ENCODE measurements around the gene SLCO4A1.

SLCO4A1 gene

DNA sequence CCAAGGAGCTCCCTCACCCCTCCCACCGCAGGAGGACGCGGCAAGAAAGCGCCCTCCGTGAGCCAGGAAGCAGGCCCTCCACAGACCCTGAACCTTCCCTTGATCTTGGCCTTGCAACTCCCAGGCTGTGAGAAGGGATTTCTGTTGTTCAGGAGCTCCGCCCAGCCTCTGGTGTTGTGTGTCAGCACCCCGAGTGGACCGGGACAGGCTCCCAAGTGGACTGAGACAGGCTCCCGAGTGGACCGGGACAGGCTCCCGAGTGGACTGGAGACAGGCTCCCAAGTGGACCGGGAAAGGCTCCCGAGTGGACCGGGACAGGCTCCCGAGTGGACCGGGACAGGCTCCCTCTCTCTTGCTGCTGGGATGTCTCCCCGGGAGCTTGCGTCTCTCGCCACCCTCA lies 57.0 kb downstream of the SLCO4A1 start:
- no peak for TF ChIP-seq POLR2AphosphoS5 (IDR thresholded peaks at IDR 0.05; ENCODE audit: low read depth, low read length)
- no peak for TF ChIP-seq TAF1 (IDR thresholded peaks at IDR 0.05; ENCODE audit: borderline replicate concordance, insufficient read depth, low read length)
- no peak for TF ChIP-seq FOXP2 (optimal IDR thresholded peaks at IDR 0.05; ENCODE audit: borderline replicate concordance, extremely low read depth, extremely low read length, insufficient read depth)
- TF ChIP-seq, protein P1, sequence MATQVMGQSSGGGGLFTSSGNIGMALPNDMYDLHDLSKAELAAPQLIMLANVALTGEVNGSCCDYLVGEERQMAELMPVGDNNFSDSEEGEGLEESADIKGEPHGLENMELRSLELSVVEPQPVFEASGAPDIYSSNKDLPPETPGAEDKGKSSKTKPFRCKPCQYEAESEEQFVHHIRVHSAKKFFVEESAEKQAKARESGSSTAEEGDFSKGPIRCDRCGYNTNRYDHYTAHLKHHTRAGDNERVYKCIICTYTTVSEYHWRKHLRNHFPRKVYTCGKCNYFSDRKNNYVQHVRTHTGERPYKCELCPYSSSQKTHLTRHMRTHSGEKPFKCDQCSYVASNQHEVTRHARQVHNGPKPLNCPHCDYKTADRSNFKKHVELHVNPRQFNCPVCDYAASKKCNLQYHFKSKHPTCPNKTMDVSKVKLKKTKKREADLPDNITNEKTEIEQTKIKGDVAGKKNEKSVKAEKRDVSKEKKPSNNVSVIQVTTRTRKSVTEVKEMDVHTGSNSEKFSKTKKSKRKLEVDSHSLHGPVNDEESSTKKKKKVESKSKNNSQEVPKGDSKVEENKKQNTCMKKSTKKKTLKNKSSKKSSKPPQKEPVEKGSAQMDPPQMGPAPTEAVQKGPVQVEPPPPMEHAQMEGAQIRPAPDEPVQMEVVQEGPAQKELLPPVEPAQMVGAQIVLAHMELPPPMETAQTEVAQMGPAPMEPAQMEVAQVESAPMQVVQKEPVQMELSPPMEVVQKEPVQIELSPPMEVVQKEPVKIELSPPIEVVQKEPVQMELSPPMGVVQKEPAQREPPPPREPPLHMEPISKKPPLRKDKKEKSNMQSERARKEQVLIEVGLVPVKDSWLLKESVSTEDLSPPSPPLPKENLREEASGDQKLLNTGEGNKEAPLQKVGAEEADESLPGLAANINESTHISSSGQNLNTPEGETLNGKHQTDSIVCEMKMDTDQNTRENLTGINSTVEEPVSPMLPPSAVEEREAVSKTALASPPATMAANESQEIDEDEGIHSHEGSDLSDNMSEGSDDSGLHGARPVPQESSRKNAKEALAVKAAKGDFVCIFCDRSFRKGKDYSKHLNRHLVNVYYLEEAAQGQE (IDR thresholded peaks at IDR 0.05; ENCODE audit: insufficient read depth in 1 of 2, low read depth in 2 of 2, low read length in 2 of 2), result no peak

- TF ChIP-seq POLR2AphosphoS5 (IDR thresholded peaks at IDR 0.05; ENCODE audit: low read depth, low read length), result no peak
- TF ChIP-seq, protein P1 (IDR thresholded peaks at IDR 0.05; ENCODE audit: insufficient read depth in 1 of 2, low read depth in 2 of 2, low read length in 2 of 2), result no peak
- no peak for TF ChIP-seq FOXP2 (optimal IDR thresholded peaks at IDR 0.05; ENCODE audit: borderline replicate concordance, extremely low read depth, extremely low read length, insufficient read depth)
- no peak for TF ChIP-seq TAF1 (IDR thresholded peaks at IDR 0.05; ENCODE audit: borderline replicate concordance, insufficient read depth, low read length)
- TF ChIP-seq SIN3A (IDR thresholded peaks at IDR 0.05; ENCODE audit: borderline replicate concordance, insufficient read depth, low read length), result no peak
These were observed 57.4 kb downstream of the SLCO4A1 start for GRCh38 chr20:62699741-62700140.

DNA sequence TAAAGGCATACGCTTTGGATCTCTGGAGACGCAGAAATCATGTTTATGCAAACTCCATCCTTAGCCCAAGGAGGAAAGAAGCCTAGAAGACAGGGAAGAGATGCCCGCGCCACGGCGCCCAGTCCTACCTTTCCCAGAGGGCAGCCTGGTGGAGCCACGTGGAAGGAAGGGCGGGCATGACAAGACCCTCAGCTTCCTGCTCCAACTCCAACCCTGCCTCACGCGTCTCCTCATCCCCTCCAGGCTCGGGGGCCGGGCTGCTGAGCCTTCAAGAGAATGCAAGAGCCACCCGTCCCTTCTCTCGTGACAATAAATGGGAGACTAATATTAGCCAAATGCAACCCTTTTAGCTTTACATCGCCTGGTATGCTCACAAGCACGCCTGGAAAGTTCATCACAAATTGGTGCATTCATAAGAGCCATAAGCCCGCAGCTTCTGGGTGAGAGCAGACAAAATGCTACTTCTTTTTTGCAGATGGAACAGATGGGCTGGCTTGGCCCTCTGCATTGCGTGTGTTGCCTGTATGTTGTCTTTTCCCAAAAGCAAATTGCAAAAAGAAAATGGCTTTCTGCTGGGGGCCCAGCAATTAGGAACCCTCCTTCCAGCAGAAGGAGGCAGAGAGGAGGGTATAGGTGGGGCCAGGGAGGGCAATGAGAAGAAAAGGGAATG lies 58.1 kb downstream of the SLCO4A1 start:
- TF ChIP-seq, protein P1 (IDR thresholded peaks at IDR 0.05; ENCODE audit: insufficient read depth in 1 of 2, low read depth in 2 of 2, low read length in 2 of 2), result no peak
- no peak for TF ChIP-seq FOXP2 (optimal IDR thresholded peaks at IDR 0.05; ENCODE audit: borderline replicate concordance, extremely low read depth, extremely low read length, insufficient read depth)
- no peak for TF ChIP-seq TAF1 (IDR thresholded peaks at IDR 0.05; ENCODE audit: borderline replicate concordance, insufficient read depth, low read length)
- TF ChIP-seq SIN3A (IDR thresholded peaks at IDR 0.05; ENCODE audit: borderline replicate concordance, insufficient read depth, low read length), result no peak
- no peak for TF ChIP-seq POLR2AphosphoS5 (IDR thresholded peaks at IDR 0.05; ENCODE audit: low read depth, low read length)

DNA sequence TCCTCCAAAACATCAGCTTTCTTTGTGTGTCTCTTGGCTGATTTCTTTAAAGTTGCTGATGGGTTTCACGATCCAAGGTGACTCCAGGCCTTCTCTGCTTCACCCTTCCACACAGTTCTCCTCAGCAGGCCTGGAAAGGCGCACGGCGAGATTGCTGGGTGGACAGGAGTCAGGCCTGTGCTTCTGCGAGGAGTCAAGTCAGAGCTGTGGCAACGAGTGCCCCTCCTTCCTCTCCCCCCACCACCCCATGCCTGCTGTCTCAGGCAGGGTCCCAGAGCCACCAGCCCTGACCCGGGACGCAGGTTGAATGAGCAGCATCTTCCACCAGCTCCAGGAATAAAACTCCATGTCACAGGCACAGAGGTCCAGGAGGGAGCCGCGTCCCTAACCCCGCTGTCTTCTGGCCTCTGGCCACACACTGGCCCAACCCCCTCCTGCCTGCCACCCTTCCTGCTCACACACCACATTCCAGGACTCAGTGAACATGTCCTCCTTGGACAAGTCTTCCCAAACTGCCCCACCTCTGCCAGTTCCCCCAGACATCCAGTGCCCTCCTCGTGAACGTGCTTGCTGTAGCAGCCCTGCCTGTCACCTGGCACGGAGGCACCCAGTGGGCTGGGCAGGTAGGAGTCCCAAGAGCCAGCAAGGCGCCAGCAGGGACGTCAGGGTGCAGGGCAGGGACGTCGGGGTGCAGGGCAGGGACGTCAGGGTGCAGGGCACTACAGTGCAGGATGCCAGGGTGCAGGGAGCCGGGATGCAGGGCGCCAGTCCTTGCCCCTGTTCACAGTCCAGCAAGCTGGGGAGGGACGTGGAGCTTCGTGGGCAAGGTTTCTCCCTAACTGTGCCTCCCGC lies 59.1 kb downstream of the SLCO4A1 start:
- TF ChIP-seq TAF1 (IDR thresholded peaks at IDR 0.05; ENCODE audit: borderline replicate concordance, insufficient read depth, low read length) (no peak), FOXP2 (optimal IDR thresholded peaks at IDR 0.05; ENCODE audit: borderline replicate concordance, extremely low read depth, extremely low read length, insufficient read depth) (no peak), SIN3A (IDR thresholded peaks at IDR 0.05; ENCODE audit: borderline replicate concordance, insufficient read depth, low read length) (no peak), POLR2AphosphoS5 (IDR thresholded peaks at IDR 0.05; ENCODE audit: low read depth, low read length) (no peak)
- TF ChIP-seq, protein P1 (IDR thresholded peaks at IDR 0.05; ENCODE audit: insufficient read depth in 1 of 2, low read depth in 2 of 2, low read length in 2 of 2), result no peak
